Caco-2 (cell line): ENCODE results near the gene C9orf152. TPM values are rescaled to one million over a fixed set of nuclear protein-coding genes. Genes with fewer than 3 reads are reported as not detected.

Experiments
- BruUV-seq: library from RNA; stranded (reverse); fragments of 400-500 nt; replicated peaks from 2 replicates; lab custom pipeline; 2021; lab: Mats Ljungman, UMichigan
- CTCF ChIA-PET: fragments of 300-600 bp; sonication (Branson Sonifier 250); formaldehyde crosslinking; loops from one replicate; lab custom pipeline; 2022; ENCODE audit warnings: antibody characterized with exemption; lab: Charles Lee
- POLR2A ChIA-PET: fragments of 300-600 bp; sonication (Branson Sonifier 250); formaldehyde crosslinking; loops from one replicate; lab custom pipeline; 2022; ENCODE audit warnings: antibody characterized with exemption; lab: Charles Lee
- DNase-seq, 2 experiments: peaks; one replicate each; pipeline versions ENCODE4 v3.0.0 to v3.0.0-alpha.2; 2020 to 2022
- H3K27me3 ChIP-seq: replicated peaks from 2 replicates; pipeline ENCODE4 v1.6.0; 2011; ENCODE audit warnings: low read length; ENCODE audit not compliant: control insufficient read depth, insufficient read depth
- H3K36me3 ChIP-seq: 2 replicates; pipeline ENCODE4 v1.5.1; 2011; ENCODE audit warnings: low read length; ENCODE audit not compliant: control insufficient read depth, insufficient read depth
- H3K4me1 ChIP-seq: fragments of 250-450 bp; sonication (Bioruptor Pico); 2 replicates; pipeline ENCODE4 v1.5.1; 2020; ENCODE audit warnings: mild to moderate bottlenecking
- H3K4me3 ChIP-seq: 2 replicates; pipeline ENCODE4 v1.5.1; 2011; ENCODE audit warnings: low read depth, mild to moderate bottlenecking, control low read depth, low read length
- H3K9me3 ChIP-seq: fragments of 250-450 bp; sonication (Bioruptor Pico); 2 replicates; pipeline ENCODE4 v1.5.1; 2020; ENCODE audit warnings: mild to moderate bottlenecking, moderate library complexity
- H3K27ac Mint-ChIP-seq: one replicate; pipeline ENCODE4 v1.8.0; 2022; ENCODE audit warnings: mixed read lengths; ENCODE audit not compliant: unreplicated experiment
- H3K27me3 Mint-ChIP-seq: one replicate; pipeline ENCODE4 v1.8.0; 2022; ENCODE audit warnings: mixed read lengths; ENCODE audit not compliant: insufficient read depth, unreplicated experiment
- H3K36me3 Mint-ChIP-seq: one replicate; pipeline ENCODE4 v1.8.0; 2022; ENCODE audit warnings: mild to moderate bottlenecking, mixed read lengths; ENCODE audit not compliant: insufficient read depth, unreplicated experiment
- H3K4me1 Mint-ChIP-seq: one replicate; pipeline ENCODE4 v1.8.0; 2022; ENCODE audit warnings: low read depth, mixed read lengths; ENCODE audit not compliant: unreplicated experiment
- H3K4me3 Mint-ChIP-seq: one replicate; pipeline ENCODE4 v1.8.0; 2022; ENCODE audit warnings: mild to moderate bottlenecking, moderate library complexity, mixed read lengths; ENCODE audit not compliant: unreplicated experiment
- H3K9me3 Mint-ChIP-seq: one replicate; pipeline ENCODE4 v1.8.0; 2022; ENCODE audit warnings: mixed read lengths; ENCODE audit not compliant: unreplicated experiment
- CTCF ChIP-seq, 2 experiments: fragments of 200-600 bp in 1 of 2; IDR thresholded peaks; 1 replicate in 1 of 2; 2 replicates in 1 of 2; pipeline versions ENCODE4 v1.5.1 to v1.8.0; 2011 to 2022; ENCODE audit warnings: antibody characterized with exemption in 1 of 2, control low read depth in 1 of 2, inconsistent platforms in 1 of 2, low read depth in 1 of 2, low read length in 1 of 2, mild to moderate bottlenecking in 1 of 2, moderate library complexity in 1 of 2; ENCODE audit not compliant: insufficient read depth in 1 of 2, severe bottlenecking in 1 of 2, unreplicated experiment in 1 of 2
- intact Hi-C: fragments of 100-400 bp; cut with micrococcal nuclease; formaldehyde crosslinking; loops from one replicate; pipeline ENCODE4 v1.10.0; 2022; ENCODE audit not compliant: unreplicated experiment
- total RNA-seq: library from RNA; stranded (reverse); gene quantifications from 2 replicates; pipeline ENCODE4 v1.2.3, GENCODE V29; 2022

Gene C9orf152
- total RNA-seq, 1 experiment from 2014 or later: 0.36 TPM

GRCh38 chr9:110160123-110160522 is 47.8 kb downstream of the C9orf152 start:
- intact Hi-C loops: no loop called here
- ChIA-PET POLR2A (no interaction called here), CTCF (no interaction called here)
- H3K36me3 Mint-ChIP-seq: peaks cover 84% of the 10 kb centered on the region
- H3K27me3 ChIP-seq: no peaks in the 10 kb centered on the region
- no peak for DNase-seq
- H3K27me3 Mint-ChIP-seq: no peaks in the 10 kb centered on the region
- 0 out of 2 replicates have a peak, but pooled peaks cover 5% of the 10 kb centered on the region for H3K4me1 ChIP-seq
- H3K4me3 Mint-ChIP-seq: no peak overlapping the region
- no peak overlapping the region for H3K4me3 ChIP-seq
- peak overlapping the region; percentile 29 for H3K27ac Mint-ChIP-seq
- no peaks in the 10 kb centered on the region for H3K9me3 Mint-ChIP-seq
- peaks cover 1% of the 10 kb centered on the region for H3K36me3 ChIP-seq
- no peak for TF ChIP-seq CTCF (IDR thresholded peaks at IDR 0.05; ENCODE audit: insufficient read depth in 1 of 2, low read depth in 1 of 2, low read length in 1 of 2, severe bottlenecking in 1 of 2, unreplicated experiment in 1 of 2)
- no peaks in the 10 kb centered on the region for H3K9me3 ChIP-seq
- peaks cover 24% of the 10 kb centered on the region for H3K4me1 Mint-ChIP-seq
- no TSS peak for BruUV-seq

- ChIA-PET CTCF (interaction anchor here (0.5 to 1.9 kb wide), 2 partner anchors 255 to 1187 kb away, joined by 3 to 8 read pairs; no protein-coding TSS in a partner anchor), POLR2A (no interaction called here)
- no peaks in the 10 kb centered on the region for H3K27me3 ChIP-seq
- H3K9me3 Mint-ChIP-seq: no peaks in the 10 kb centered on the region
- peaks cover 98% of the 10 kb centered on the region for H3K36me3 Mint-ChIP-seq
- H3K4me3 Mint-ChIP-seq: no peak overlapping the region
- intact Hi-C loops: loop anchor here (10.0 kb wide), 1 partner anchor 583 kb away; no protein-coding TSS in a partner anchor
- no peaks in the 10 kb centered on the region for H3K9me3 ChIP-seq
- H3K4me1 ChIP-seq: 0 out of 2 replicates have a peak, but pooled peaks cover 5% of the 10 kb centered on the region
- H3K4me1 Mint-ChIP-seq: peaks cover 34% of the 10 kb centered on the region
- H3K4me3 ChIP-seq: no peak overlapping the region
- H3K27ac Mint-ChIP-seq: no peak overlapping the region
- H3K36me3 ChIP-seq: peaks cover 1% of the 10 kb centered on the region
- no TSS peak for BruUV-seq
- H3K27me3 Mint-ChIP-seq: no peaks in the 10 kb centered on the region
- no peak for DNase-seq
- no peak for TF ChIP-seq CTCF (IDR thresholded peaks at IDR 0.05; ENCODE audit: insufficient read depth in 1 of 2, low read depth in 1 of 2, low read length in 1 of 2, severe bottlenecking in 1 of 2, unreplicated experiment in 1 of 2)
Observed at GRCh38 chr9:110157823-110158664, 49.9 kb downstream of the C9orf152 start.

GRCh38 chr9:110156902-110157301 is 51.1 kb downstream of the C9orf152 start:
- ChIA-PET CTCF (interaction anchor here (1.9 kb wide), 1 partner anchor 254 kb away, joined by 8 read pairs; no protein-coding TSS in a partner anchor), POLR2A (interaction anchor here (0.7 kb wide), 1 partner anchor 264 kb away, joined by 4 read pairs; no protein-coding TSS in a partner anchor)
- no peak overlapping the region for H3K27ac Mint-ChIP-seq
- Histone ChIP-seq H3K4me3 (no peak overlapping the region), H3K4me1 (0 out of 2 replicates have a peak, but pooled peaks cover 5% of the 10 kb centered on the region), H3K36me3 (peaks cover 1% of the 10 kb centered on the region), H3K9me3 (no peaks in the 10 kb centered on the region), H3K27me3 (no peaks in the 10 kb centered on the region)
- BruUV-seq: no TSS peak
- no peak overlapping the region for H3K4me3 Mint-ChIP-seq
- intact Hi-C loops: loop anchor here (10.0 kb wide), 1 partner anchor 582 kb away; no protein-coding TSS in a partner anchor
- no peak for DNase-seq
- no peak for TF ChIP-seq CTCF (IDR thresholded peaks at IDR 0.05; ENCODE audit: insufficient read depth in 1 of 2, low read depth in 1 of 2, low read length in 1 of 2, severe bottlenecking in 1 of 2, unreplicated experiment in 1 of 2)
- H3K36me3 Mint-ChIP-seq: peaks cover 100% of the 10 kb centered on the region
- peaks cover 43% of the 10 kb centered on the region for H3K4me1 Mint-ChIP-seq
- H3K27me3 Mint-ChIP-seq: no peaks in the 10 kb centered on the region
- no peaks in the 10 kb centered on the region for H3K9me3 Mint-ChIP-seq
